PC-3 (cell line): ENCODE results near the gene NPR3.

Source experiments
- CTCF ChIP-seq: fragments of 300-600 bp; sonication (generic); conservative IDR thresholded peaks from 2 replicates; pipeline ENCODE4 v1.5.1; 2017; ENCODE audit warnings: antibody characterized with exemption, low read depth, mild to moderate bottlenecking, low read length
- EZH2 ChIP-seq: fragments of 300-600 bp; sonication (generic); IDR thresholded peaks from one replicate; pipeline ENCODE4 v1.6.1; 2017; ENCODE audit warnings: antibody characterized with exemption, mild to moderate bottlenecking, low read length; ENCODE audit not compliant: unreplicated experiment

GRCh38 chr5:32708949-32709348, 2.2 kb upstream of the NPR3 start:
- TF ChIP-seq CTCF (no peak), EZH2 (no peak)
